Stimulated activated CD4-positive, alpha-beta T cell treated with anti-CD3 and anti-CD28 coated beads, Interleukin-15, amount 100 ng/mL, for 1 hour (primary cell): Measurements from ENCODE around the gene ADGRD1.
"Not testable (repeated sequence)": the region's sequence is repeated elsewhere in the genome, so short reads cannot be mapped to it uniquely, and the experiment has no call there.

Experiments used
- DNase-seq, 2 donors: peaks; one replicate each; pipeline ENCODE4 v3.0.0-alpha.2; 2020; ENCODE audit warnings: low read depth in 1 of 2, low spot score in 1 of 2

Gene ADGRD1

DNA sequence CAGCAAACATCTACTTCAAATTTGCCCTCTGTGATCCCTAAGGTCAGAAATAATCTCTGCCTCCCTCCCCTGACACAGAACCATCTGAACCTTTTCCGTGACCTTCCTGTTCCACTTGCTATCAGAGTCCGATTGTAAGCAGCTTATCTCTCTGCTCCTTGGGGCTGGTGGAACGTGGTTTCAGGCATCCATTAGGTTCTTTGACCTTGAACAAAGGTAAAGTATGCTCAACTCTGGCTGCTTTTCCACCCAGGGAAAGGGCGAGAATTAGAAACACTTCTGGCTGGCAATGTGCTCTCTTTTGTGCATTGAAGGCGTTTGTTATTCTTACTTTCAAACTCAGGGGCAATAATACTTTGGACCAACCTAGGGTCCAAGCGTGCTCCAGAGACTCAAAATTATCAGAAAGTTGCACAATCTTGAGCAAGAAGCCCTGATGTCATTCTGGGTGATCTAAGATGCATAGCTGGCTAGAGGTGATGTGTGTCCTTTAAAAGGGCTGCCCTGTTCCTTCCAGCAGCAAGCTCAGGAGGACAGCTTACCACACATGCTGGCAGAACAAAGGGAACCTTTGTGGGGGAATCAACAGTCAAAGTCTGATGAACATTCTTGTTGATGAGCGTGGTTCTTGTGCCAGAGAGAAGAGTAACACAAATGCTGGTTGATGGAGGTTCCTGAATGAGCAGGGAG, 29.8 kb downstream of the ADGRD1 start:
- no peak for DNase-seq

DNA sequence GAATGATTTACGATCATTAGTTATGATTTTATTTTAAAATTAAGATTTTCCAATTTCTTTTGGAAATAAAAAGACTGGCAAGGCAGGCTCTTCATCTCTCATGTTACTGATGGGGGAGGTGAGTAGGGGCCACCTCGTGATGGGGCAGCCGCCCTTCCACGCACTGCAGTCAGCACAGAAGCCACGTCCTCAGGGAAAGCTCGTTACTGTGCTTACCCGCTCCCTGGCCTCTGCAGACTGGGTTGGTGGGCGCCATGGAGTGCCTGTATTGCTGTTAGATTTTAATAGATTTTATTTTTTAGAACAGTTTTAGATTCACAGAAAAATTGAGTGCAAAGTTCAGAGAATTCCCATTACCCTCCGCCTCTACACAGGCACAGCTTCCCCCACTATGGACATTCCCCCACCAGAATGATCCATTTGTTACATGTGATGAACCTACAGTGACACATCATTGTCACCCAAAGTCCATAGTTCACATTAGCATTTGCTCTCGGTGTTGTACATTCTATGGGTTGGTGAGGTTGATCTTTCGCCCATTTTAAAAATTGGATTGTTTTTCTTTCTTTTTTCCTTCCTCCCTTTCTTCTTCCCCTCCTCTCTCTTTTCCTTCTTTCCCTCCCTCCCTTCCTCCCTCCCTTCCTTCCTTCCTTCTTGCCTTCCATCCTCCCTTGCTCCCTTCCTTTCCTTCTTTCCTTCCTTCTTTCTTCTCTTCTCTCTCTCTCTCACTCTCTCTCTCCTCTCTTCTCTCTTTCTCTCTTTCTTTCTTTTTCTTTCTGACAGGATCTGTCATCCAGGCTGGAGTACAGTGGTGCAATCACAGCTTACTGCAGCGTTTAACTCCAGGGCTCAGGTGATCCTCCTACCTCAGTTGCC, 30.7 kb downstream of the ADGRD1 start:
- no peak for DNase-seq

GRCh38 chr12:130987151-130987931, 33.6 kb downstream of the ADGRD1 start:
- no peak for DNase-seq

- DNase-seq = no peak
Observed at GRCh38 chr12:130988261-130988660, 34.6 kb downstream of the ADGRD1 start.

GRCh38 chr12:130988751-130989150, 35.0 kb downstream of the ADGRD1 start:
- DNase-seq = no peak

DNA sequence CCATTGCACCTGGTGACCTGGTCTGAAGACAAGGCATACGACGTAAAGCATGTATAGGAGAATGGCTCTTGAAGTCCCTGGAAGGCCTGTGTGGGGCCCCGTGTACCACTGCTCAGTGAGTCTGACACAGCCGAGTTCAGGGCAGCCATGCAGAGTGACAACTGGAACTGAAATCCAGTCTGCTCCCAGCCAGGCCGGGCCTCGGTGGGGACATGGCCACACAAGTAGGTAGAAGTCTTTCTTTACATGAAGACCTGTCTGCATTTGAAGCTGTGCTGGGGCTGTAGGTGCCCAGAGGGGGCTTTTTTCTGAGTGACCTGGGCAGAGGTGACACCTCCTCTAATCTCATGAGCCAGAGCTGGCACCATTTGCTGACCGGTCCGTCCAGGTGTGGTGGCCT, 35.7 kb downstream of the ADGRD1 start:
- no peak for DNase-seq

- no peak for DNase-seq
Observed at GRCh38 chr12:130990034-130990433, 36.3 kb downstream of the ADGRD1 start.

DNA sequence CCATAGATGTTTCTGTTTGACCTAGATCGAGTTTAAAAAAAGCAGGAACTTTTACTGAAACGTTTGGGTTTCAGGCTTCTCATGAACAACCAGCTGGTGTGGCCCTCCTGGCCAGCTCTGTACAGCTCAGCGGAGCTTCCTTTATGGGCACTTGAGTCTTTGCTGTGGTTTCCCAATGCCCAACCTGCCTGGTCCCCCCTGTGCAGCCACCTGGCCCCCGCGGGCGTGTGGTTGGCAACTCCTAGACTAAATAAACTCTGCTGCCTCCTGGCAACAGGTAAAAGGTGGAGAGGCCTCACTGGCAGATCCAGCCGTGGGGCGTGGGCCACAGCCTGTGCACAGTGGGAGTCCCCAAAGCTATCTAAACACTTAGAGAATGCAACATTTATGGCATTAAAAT, 38.7 kb downstream of the ADGRD1 start:
- DNase-seq = no peak

DNA sequence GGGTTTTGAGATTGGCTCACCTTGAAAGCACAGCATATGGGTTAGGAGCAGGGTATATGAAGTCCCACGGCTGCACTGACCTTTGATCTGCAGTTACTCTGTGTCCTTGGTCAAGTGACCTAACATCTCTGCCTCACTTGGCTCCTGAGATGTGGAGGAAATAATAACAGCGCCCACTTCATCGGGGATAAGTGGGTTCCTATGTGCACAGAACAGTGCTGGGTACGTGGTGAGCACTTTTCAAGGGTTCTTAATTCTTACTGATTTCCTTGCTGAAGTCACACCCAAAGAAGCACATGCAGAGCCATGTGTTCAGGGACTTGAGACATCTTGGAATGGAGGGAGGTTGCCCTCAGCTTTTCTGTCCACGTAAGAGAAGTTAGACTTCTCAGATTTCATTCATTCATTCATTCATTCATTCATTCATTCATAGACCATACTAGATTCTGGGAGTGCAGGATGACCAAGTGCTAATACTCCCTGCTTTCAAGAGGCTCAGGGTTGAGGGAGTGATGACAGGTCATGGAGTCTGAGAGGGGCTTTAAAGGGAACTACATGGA, 39.4 kb downstream of the ADGRD1 start:
- no peak for DNase-seq

- no peak for DNase-seq
Observed at GRCh38 chr12:130993759-130994670, 40.3 kb downstream of the ADGRD1 start.

DNA sequence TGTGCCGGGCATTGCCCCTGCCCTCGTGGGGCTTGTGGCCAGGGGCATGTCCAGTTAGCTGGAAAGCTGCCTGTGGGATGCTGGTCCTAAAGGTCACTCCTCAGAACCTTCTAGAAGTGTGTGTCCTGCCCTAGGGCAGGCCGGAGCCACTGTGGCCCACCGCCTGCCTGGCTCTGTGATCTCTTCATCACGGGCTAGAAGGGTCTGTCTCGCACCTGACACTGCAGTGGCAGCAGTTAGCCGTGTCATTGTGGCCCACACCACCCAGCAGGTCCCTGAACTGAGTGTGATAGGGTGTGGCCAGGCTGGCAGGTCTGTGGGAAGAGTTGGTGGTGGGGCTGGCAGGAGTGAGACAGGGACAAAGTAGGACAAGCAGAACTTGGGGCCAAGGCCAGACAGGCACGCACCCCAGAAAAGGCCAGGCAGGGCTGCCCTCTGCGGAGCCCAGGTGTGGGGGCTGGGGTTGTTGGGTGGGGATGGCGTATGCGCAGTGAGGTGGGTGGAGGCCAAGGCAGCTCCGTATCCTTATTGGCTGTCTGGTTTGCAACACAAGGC, 41.2 kb downstream of the ADGRD1 start:
- no peak for DNase-seq

- DNase-seq = not testable (repeated sequence)
Observed at GRCh38 chr12:130995386-130995969, 41.8 kb downstream of the ADGRD1 start.

DNA sequence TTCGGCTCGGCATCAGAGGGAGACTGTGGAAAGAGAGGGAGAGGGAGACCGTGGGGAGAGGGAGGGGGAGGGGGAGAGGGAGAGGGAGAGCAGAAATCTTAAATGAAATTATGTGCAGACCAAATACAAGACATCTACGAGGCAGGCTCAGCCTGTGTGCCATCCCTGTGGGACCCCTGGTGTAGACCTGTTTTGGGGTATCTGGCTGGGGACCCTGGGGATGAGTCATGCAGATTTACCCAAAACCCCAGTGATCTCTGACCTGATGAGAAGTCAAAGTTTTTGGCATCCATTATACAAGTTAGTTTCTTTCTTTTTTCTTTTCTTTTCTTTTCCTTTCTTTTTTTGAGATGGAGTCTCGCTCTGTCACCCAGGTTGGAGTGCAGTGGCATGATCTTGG, 44.4 kb downstream of the ADGRD1 start:
- DNase-seq = no peak

GRCh38 chr12:131000000-131000486, 46.3 kb downstream of the ADGRD1 start:
- DNase-seq = no peak

GRCh38 chr12:131001493-131001892, 47.8 kb downstream of the ADGRD1 start:
- no peak for DNase-seq

DNA sequence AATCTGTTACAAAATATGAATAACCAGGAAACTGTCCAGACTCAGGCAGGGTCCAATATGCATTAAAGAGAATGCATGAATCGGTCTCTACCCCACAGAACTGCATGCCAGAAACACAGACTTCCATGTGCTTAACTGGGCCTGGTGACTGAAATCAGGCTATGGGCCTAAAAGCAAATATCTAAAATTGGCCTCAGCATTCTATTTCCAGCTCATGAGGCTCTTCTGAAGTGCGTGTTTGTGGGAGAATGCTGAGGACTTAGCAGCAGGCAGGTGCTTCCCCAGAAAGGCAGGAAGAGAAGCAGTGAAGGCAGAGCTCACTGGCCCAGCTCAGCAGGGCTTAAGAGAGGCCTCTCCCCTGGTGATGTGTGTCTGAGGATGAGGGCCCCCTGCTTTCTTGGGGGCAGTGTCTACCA, 48.5 kb downstream of the ADGRD1 start:
- no peak for DNase-seq

- no peak for DNase-seq
Observed at GRCh38 chr12:131003036-131003715, 49.5 kb downstream of the ADGRD1 start.

DNA sequence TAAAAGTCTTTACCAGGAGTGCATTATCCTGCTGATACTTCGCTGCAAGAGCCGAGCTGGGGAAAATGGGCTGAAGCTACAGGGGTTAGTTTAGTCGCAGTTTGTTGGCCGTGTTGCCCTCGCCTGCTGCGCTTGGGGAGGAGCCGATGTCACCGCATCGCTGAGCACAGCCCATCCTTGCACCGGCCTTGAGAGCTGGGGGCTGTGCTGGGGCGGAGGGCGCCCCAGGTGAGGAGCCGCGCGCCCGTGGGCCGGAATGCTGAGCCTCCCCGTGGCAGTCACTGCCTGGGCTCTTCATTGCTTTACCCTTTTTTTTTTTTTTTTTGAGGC, 50.0 kb downstream of the ADGRD1 start:
- DNase-seq = no peak

DNA sequence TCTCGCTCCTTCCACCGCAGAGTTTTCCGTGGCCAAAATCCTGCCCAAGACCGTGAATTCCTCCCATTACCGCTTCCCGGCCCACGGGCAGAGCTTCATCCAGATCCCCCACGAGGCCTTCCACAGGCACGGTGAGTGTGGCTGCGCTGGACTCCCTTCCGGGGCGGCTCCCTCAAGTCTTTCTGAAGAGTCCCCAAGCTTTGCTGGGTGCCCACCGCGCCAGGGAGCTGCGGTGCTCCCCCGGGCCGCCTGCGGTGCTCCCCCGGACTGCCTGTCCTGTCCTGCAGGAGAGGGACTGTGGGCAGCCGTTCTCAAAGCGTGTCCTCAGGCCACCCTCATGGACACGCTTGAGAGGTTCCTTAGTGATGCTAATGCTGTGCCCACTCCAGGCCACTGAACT, 50.5 kb downstream of the ADGRD1 start:
- no peak for DNase-seq
